Type B pancreatic cell (in vitro differentiated cells): ENCODE results near the gene RPP38. TPM values are rescaled to one million over a fixed set of nuclear protein-coding genes. Genes with fewer than 3 reads are reported as not detected.
A peak's percentile ranks its signal among the peaks of the same experiment; 100 is the strongest.

ENCODE experiments used
- DNase-seq: peaks from one replicate; pipeline ENCODE4 v3.0.0; 2021; ENCODE audit warnings: mixed read lengths; ENCODE audit not compliant: unreplicated experiment; ENCODE audit errors: extremely low spot score
- H3K27ac Mint-ChIP-seq: 2 replicates; pipeline ENCODE4 v1.8.0; 2021; ENCODE audit warnings: mild to moderate bottlenecking, mixed read lengths
- H3K27me3 Mint-ChIP-seq: 2 replicates; pipeline ENCODE4 v1.8.0; 2021; ENCODE audit warnings: mixed read lengths
- H3K36me3 Mint-ChIP-seq: 2 replicates; pipeline ENCODE4 v1.8.0; 2021; ENCODE audit warnings: mixed read lengths
- H3K4me1 Mint-ChIP-seq: one replicate; pipeline ENCODE4 v1.8.0; 2021; ENCODE audit warnings: mixed read lengths; ENCODE audit not compliant: unreplicated experiment
- H3K4me3 Mint-ChIP-seq: 2 replicates; pipeline ENCODE4 v1.8.0; 2021; ENCODE audit warnings: mild to moderate bottlenecking, mixed read lengths
- H3K9me3 Mint-ChIP-seq: 2 replicates; pipeline ENCODE4 v1.8.0; 2021; ENCODE audit warnings: mixed read lengths
- total RNA-seq: library from RNA; stranded (reverse); gene quantifications from 2 replicates; pipeline ENCODE4 v1.2.1, GENCODE V29; 2021; ENCODE audit warnings: low replicate concordance
- TF ChIP-seq, protein P1 (sequence below): fragments of 200-600 bp; sonication (generic); conservative IDR thresholded peaks from 2 replicates; pipeline ENCODE4 v1.5.0; 2021; ENCODE audit warnings: antibody characterized with exemption, mild to moderate bottlenecking

Gene RPP38
- total RNA-seq, 1 donor from 2014 or later = 18.1 TPM

DNA sequence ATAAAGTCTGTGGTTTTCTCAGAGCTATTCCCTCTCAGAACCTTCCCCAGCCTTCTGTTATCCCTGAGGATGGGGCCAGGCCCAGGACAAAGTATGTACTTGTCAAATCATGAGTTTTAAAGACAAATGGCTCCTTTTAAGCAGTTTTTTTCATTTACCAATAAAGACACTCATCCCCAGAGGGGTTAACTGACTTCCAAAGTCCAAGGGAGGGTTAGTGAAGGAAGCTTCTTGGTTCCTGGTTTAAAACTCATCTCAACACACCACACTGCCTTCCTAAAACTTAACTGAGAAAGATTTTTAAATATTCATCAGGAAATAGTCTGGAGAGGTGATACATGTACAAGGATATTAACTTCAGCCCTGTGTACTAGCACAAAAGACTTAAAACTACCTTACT lies 55.4 kb downstream of the RPP38 start:
- Mint-ChIP-seq H3K9me3 (no peaks in the 10 kb centered on the region), H3K36me3 (no peaks in the 10 kb centered on the region), H3K4me1 (peaks cover 4% of the 10 kb centered on the region), H3K4me3 (no peak overlapping the region), H3K27ac (peak overlapping the region; percentile 46), H3K27me3 (no peaks in the 10 kb centered on the region)
- no peak for DNase-seq
- TF ChIP-seq, protein P1, sequence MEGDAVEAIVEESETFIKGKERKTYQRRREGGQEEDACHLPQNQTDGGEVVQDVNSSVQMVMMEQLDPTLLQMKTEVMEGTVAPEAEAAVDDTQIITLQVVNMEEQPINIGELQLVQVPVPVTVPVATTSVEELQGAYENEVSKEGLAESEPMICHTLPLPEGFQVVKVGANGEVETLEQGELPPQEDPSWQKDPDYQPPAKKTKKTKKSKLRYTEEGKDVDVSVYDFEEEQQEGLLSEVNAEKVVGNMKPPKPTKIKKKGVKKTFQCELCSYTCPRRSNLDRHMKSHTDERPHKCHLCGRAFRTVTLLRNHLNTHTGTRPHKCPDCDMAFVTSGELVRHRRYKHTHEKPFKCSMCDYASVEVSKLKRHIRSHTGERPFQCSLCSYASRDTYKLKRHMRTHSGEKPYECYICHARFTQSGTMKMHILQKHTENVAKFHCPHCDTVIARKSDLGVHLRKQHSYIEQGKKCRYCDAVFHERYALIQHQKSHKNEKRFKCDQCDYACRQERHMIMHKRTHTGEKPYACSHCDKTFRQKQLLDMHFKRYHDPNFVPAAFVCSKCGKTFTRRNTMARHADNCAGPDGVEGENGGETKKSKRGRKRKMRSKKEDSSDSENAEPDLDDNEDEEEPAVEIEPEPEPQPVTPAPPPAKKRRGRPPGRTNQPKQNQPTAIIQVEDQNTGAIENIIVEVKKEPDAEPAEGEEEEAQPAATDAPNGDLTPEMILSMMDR = no peak

Other genes starting within 250 kb of the RPP38 start
- gene SUV39H2, start 218.5 kb upstream of the RPP38 start, total RNA-seq = 16.5 and 39.7 TPM in 2 replicates
- gene DCLRE1C, start 143.3 kb upstream of the RPP38 start, total RNA-seq = 10.1 and 15.0 TPM in 2 replicates
- 2.8 TPM in 1 of 2 replicates, not detected in the other for gene MEIG1, start 138.0 kb upstream of the RPP38 start, total RNA-seq
- not detected in 2 replicates for gene OLAH, start 53.4 kb upstream of the RPP38 start, total RNA-seq
- gene ACBD7, start 8.6 kb upstream of the RPP38 start, total RNA-seq = 0.76 and 4.3 TPM in 2 replicates
- 9.0 and 23.1 TPM in 2 replicates for gene NMT2, start 71.3 kb downstream of the RPP38 start, total RNA-seq